Esophagus squamous epithelium (tissue), 5 donors: ENCODE measurements around the gene INKA2. TPM values are rescaled to one million over a fixed set of nuclear protein-coding genes. Genes with fewer than 3 reads are reported as not detected.

ENCODE experiments used
- DNase-seq: peaks from one replicate; lab custom pipeline; 2025; lab: John Stamatoyannopoulos, UW
- H3K27ac ChIP-seq, 4 donors: fragments of 200-600 bp; sonication (generic); one replicate each; pipeline ENCODE4 v1.5.1; 2016 to 2019; ENCODE audit warnings: mild to moderate bottlenecking in 1 of 4
- H3K27me3 ChIP-seq, 4 donors: fragments of 200-600 bp; sonication (generic); 1 replicate in 3 of 4; 2 replicates in 1 of 4; pipeline versions ENCODE4 v1.5.1 to v1.6.0; 2017 to 2021; ENCODE audit warnings: antibody characterized with exemption in 1 of 4
- H3K36me3 ChIP-seq, 3 donors: fragments of 200-600 bp; sonication (generic); one replicate each; pipeline ENCODE4 v1.5.1; 2016 to 2019
- H3K4me1 ChIP-seq, 3 donors: fragments of 200-600 bp; sonication (generic); one replicate each; pipeline ENCODE4 v1.5.1; 2017 to 2019
- H3K4me3 ChIP-seq, 4 donors: fragments of 200-600 bp; sonication (generic); 1 replicate in 3 of 4; 2 replicates in 1 of 4; pipeline ENCODE4 v1.5.1; 2016 to 2019; ENCODE audit warnings: mild to moderate bottlenecking in 2 of 4, moderate library complexity in 1 of 4
- H3K9me3 ChIP-seq, 3 donors: fragments of 200-600 bp; sonication (generic); one replicate each; pipeline ENCODE4 v1.5.1; 2016 to 2019
- POLR2A ChIP-seq, 4 donors: fragments of 450-650 bp; IDR thresholded peaks; one replicate each; pipeline ENCODE4 v1.6.1; 2017; ENCODE audit warnings: antibody characterized with exemption in 4 of 4, mild to moderate bottlenecking in 4 of 4, moderate library complexity in 3 of 4
- WGBS, 2 donors: methylation state at CpG; one replicate each; pipeline ENCODE4 v1.1.5; 2018; 5-methylcytosine and 5-hydroxymethylcytosine counted together
- intact Hi-C: fragments of 100-400 bp; cut with DNase I; formaldehyde crosslinking; loops from one replicate; pipeline ENCODE4 v1.15.0; 2022
- total RNA-seq, 4 donors: library from RNA; depleted of rRNA; stranded (reverse); fragments of >200 nt; gene quantifications; one replicate each; pipeline ENCODE4 v1.1.0, GENCODE V29; 2016
- TF ChIP-seq, protein P1 (sequence below), 6 experiments: fragments of 450-650 bp in 4 of 6; fragments of 200-600 bp in 2 of 6; sonication (generic) in 2 of 6; IDR thresholded peaks; one replicate each; pipeline ENCODE4 v1.5.1; 2016 to 2019; ENCODE audit warnings: antibody characterized with exemption in 6 of 6, mild to moderate bottlenecking in 4 of 6, moderate library complexity in 4 of 6
- donor health status: DM: yes; HTN: yes; CAD: no.

Gene INKA2
- total RNA-seq, 4 donors from 2014 or later, result 2.1 to 4.6 (median 3.9) TPM

GRCh38 chr1:111737216-111738132 is 1.7 kb downstream of the INKA2 start:
- WGBS, 2 donors, result 36 to 41% methylated on average over 7 to 8 of the region's 8 CpGs
- H3K4me3 ChIP-seq, result peak overlapping the region; percentile 64 to 78 (median 69)
- peak overlapping the region; percentile 93 to 97 (median 95) for H3K27ac ChIP-seq
- TF ChIP-seq POLR2A (IDR thresholded peaks at IDR 0.05), result no peak
- TF ChIP-seq, protein P1, sequence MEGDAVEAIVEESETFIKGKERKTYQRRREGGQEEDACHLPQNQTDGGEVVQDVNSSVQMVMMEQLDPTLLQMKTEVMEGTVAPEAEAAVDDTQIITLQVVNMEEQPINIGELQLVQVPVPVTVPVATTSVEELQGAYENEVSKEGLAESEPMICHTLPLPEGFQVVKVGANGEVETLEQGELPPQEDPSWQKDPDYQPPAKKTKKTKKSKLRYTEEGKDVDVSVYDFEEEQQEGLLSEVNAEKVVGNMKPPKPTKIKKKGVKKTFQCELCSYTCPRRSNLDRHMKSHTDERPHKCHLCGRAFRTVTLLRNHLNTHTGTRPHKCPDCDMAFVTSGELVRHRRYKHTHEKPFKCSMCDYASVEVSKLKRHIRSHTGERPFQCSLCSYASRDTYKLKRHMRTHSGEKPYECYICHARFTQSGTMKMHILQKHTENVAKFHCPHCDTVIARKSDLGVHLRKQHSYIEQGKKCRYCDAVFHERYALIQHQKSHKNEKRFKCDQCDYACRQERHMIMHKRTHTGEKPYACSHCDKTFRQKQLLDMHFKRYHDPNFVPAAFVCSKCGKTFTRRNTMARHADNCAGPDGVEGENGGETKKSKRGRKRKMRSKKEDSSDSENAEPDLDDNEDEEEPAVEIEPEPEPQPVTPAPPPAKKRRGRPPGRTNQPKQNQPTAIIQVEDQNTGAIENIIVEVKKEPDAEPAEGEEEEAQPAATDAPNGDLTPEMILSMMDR (IDR thresholded peaks at IDR 0.05), result no peak
- peaks cover 0 to 12% (median 0%) of the 10 kb centered on the region in 4 donors for H3K27me3 ChIP-seq
- H3K9me3 ChIP-seq, result no peaks in the 10 kb centered on the region
- intact Hi-C loops, result no loop called here
- DNase-seq, result no peak
- H3K4me1 ChIP-seq, result peaks cover 30 to 84% (median 51%) of the 10 kb centered on the region in 3 donors
- H3K36me3 ChIP-seq, result peaks cover 0 to 5% (median 0%) of the 10 kb centered on the region in 3 donors

DNA sequence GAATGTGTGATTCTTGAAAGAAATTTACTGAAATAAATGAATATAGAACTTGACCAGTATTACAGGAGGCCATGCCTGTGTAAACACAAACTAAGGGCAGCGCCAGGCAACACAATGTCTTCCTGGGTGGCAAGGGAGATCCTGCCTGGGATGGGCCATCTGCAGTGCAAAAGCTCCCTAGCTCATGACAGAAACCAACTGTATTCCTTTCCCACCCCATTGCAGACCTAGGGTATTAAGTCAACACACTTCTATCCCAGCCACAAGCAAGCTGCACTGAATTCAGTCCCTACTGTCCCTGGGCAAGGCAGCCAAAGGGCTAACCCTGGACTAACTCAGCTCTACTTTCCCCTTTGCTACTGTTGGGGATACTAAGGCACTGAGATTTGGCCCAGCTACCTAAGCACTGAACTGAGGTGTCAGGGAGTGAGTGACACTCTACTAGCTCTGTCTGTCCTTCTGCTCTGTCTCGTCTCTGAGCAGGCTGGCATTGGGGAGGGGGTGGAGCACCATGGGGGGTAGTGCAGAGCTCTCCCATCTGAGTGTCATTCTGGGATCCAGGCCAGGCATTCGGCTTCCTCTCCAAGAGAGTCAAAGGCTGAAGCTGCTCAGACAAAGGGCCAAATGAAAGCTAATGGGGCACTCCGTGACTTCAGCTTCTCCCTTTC is 2.5 kb downstream of the INKA2 start:
- no peak overlapping the region for H3K4me3 ChIP-seq
- WGBS, 2 donors, result 34 to 52% methylated on average over 2 to 3 of the region's 4 CpGs
- H3K27ac ChIP-seq, result peak overlapping the region; percentile 6 to 97 (median 76)
- TF ChIP-seq POLR2A (IDR thresholded peaks at IDR 0.05), result no peak
- TF ChIP-seq, protein P1 (IDR thresholded peaks at IDR 0.05), result no peak
- DNase-seq, result no peak
- peaks cover 0 to 5% (median 0%) of the 10 kb centered on the region in 3 donors for H3K36me3 ChIP-seq
- no peaks in the 10 kb centered on the region for H3K9me3 ChIP-seq
- intact Hi-C loops, result no loop called here
- peaks cover 0 to 12% (median 0%) of the 10 kb centered on the region in 4 donors for H3K27me3 ChIP-seq
- H3K4me1 ChIP-seq, result peaks cover 30 to 92% (median 51%) of the 10 kb centered on the region in 3 donors

DNA sequence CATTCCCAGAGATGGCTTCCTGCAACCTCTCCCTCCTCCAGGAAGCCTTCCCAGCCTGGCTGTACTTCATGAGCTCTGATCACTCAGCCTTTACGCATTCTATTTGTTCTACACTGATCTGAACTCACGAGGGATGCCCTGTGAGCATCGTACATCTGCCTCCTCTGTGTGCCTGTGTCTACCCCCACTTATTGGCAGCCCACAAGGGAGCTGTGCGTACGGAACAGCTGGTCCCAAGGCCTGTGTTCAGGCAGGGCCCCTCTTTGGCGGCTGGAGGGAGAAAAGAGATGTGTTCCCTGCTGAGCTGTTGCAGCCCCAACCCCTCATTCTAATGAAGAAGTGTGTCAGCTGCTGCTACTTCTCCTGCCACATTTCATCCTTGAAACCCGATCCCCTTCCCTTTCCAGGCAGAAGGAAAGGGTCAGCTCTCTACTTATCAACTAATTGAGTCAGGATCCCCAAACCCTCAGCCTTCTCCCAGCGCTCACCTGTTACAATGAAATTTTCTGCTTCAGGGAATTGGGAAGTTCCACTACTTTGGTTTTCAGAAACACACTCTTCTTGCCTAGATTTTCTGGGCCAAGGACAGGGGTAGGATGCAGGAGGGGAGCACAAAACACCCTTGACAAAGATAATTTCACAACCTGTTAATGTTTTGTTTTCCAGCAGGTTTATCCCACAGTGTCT is 3.2 kb downstream of the INKA2 start:
- peak overlapping the region; percentile 6 to 97 (median 76) for H3K27ac ChIP-seq
- peaks cover 30 to 92% (median 51%) of the 10 kb centered on the region in 3 donors for H3K4me1 ChIP-seq
- H3K27me3 ChIP-seq, result peaks cover 0 to 8% (median 0%) of the 10 kb centered on the region in 4 donors
- WGBS, 2 donors, result 73 to 76% methylated on average over 7 to 8 of the region's 8 CpGs
- H3K9me3 ChIP-seq, result no peaks in the 10 kb centered on the region
- no peak for DNase-seq
- intact Hi-C loops, result no loop called here
- no peak overlapping the region for H3K4me3 ChIP-seq
- H3K36me3 ChIP-seq, result peaks cover 0 to 5% (median 0%) of the 10 kb centered on the region in 3 donors
- no peak for TF ChIP-seq POLR2A (IDR thresholded peaks at IDR 0.05)
- TF ChIP-seq, protein P1 (IDR thresholded peaks at IDR 0.05), result no peak

GRCh38 chr1:111735321-111735720 is 3.9 kb downstream of the INKA2 start:
- H3K36me3 ChIP-seq, result peaks cover 0 to 5% (median 0%) of the 10 kb centered on the region in 3 donors
- TF ChIP-seq, protein P1 (IDR thresholded peaks at IDR 0.05), result no peak
- TF ChIP-seq POLR2A (IDR thresholded peaks at IDR 0.05), result no peak
- peak overlapping the region in 3 of 4 donors; percentile 46 to 97 (median 90) for H3K27ac ChIP-seq
- intact Hi-C loops, result no loop called here
- WGBS, 2 donors, result 70 to 75% methylated on average over 4 of the region's 4 CpGs
- peaks cover 30 to 92% (median 48%) of the 10 kb centered on the region in 3 donors for H3K4me1 ChIP-seq
- H3K4me3 ChIP-seq, result no peak overlapping the region
- H3K27me3 ChIP-seq, result peaks cover 0 to 3% (median 0%) of the 10 kb centered on the region in 4 donors
- no peaks in the 10 kb centered on the region for H3K9me3 ChIP-seq
- no peak for DNase-seq
